ENCODE measurements around the gene BMP8A. TPM values are rescaled to one million over a fixed set of nuclear protein-coding genes. Genes with fewer than 3 reads are reported as not detected.
"Not testable (repeated sequence)": the region's sequence is repeated elsewhere in the genome, so short reads cannot be mapped to it uniquely, and the experiment has no call there.

Gene BMP8A
- total RNA-seq: 1 to 10 TPM; 1.3 to 2.9 TPM
- long read RNA-seq, partial matches to known transcripts: 0 of 4 reads
- long read RNA-seq, other reads (novel, unspliced or antisense): 4 of 4 reads

- DNase-seq: peak; percentile 73
- peak; percentile 82 to 86 for ATAC-seq
- intact Hi-C loops (cut with DNase I): no loop called here
Measured at GRCh38 chr1:39491146-39491921, at the start of gene BMP8A. Gene BMP8A, plus strand, starts transcription at chr1:39491636. Its CDS starts 356 bp downstream, at chr1:39491992.

- no peak for DNase-seq
- intact Hi-C loops (cut with DNase I): loop anchor here in 1 of 2 donors (10.0 kb wide), 1 partner anchor 127 kb away; no protein-coding TSS in a partner anchor
- ATAC-seq: no peak
Measured at GRCh38 chr1:39441797-39442196, 49.6 kb upstream of the BMP8A start.

GRCh38 chr1:39445573-39445972 is 45.9 kb upstream of the BMP8A start:
- DNase-seq (no peak), ATAC-seq (no peak)
- intact Hi-C loops (cut with DNase I): loop anchor here in 1 of 2 donors (10.0 kb wide), 1 partner anchor 131 kb away; no protein-coding TSS in a partner anchor

GRCh38 chr1:39446986-39447567 is 44.4 kb upstream of the BMP8A start:
- DNase-seq (no peak), ATAC-seq (no peak)
- intact Hi-C loops (cut with DNase I): loop anchor here in 1 of 2 donors (10.0 kb wide), 1 partner anchor 132 kb away; no protein-coding TSS in a partner anchor

- ATAC-seq; intact Hi-C loops (cut with DNase I); DNase-seq: not testable (repeated sequence)
Measured at GRCh38 chr1:39450041-39450440, 41.4 kb upstream of the BMP8A start.

GRCh38 chr1:39450956-39451606 is 40.4 kb upstream of the BMP8A start:
- intact Hi-C loops (cut with DNase I): no loop called here
- no peak for DNase-seq
- no peak for ATAC-seq

- intact Hi-C loops (cut with DNase I): no loop called here
Measured at GRCh38 chr1:39452081-39452480, 39.4 kb upstream of the BMP8A start.

GRCh38 chr1:39452540-39452939 is 38.9 kb upstream of the BMP8A start:
- DNase-seq (no peak), ATAC-seq (peak; percentile 34 to 92)
- intact Hi-C loops (cut with DNase I): no loop called here

More at GRCh38 chr1:39452081-39452480, 39.4 kb upstream of the BMP8A start:
- ATAC-seq (no peak), DNase-seq (no peak)

GRCh38 chr1:39453603-39454002 is 37.8 kb upstream of the BMP8A start:
- intact Hi-C loops (cut with DNase I): no loop called here
- ATAC-seq (peak in 1 of 2 donors; percentile 77), DNase-seq (peak; percentile 80)

- no peak for DNase-seq
- no peak for ATAC-seq
- intact Hi-C loops (cut with DNase I): no loop called here
Measured at GRCh38 chr1:39458991-39459390, 32.4 kb upstream of the BMP8A start.

- peak in 1 of 2 donors; percentile 23 for ATAC-seq
- DNase-seq: no peak
- intact Hi-C loops (cut with DNase I): no loop called here
Measured at GRCh38 chr1:39462074-39462473, 29.4 kb upstream of the BMP8A start.

- ATAC-seq: no peak
- no peak for DNase-seq
- intact Hi-C loops (cut with DNase I): no loop called here
Measured at GRCh38 chr1:39466413-39467107, 24.9 kb upstream of the BMP8A start.

- intact Hi-C loops (cut with DNase I); ATAC-seq; DNase-seq: not testable (repeated sequence)
Measured at GRCh38 chr1:39467108-39467720, 24.2 kb upstream of the BMP8A start.

GRCh38 chr1:39469150-39469549 is 22.3 kb upstream of the BMP8A start:
- DNase-seq: no peak
- ATAC-seq: no peak
- intact Hi-C loops (cut with DNase I): no loop called here

GRCh38 chr1:39470040-39470439 is 21.4 kb upstream of the BMP8A start:
- intact Hi-C loops (cut with DNase I): no loop called here
- ATAC-seq: no peak
- DNase-seq: no peak

GRCh38 chr1:39472826-39473225 is 18.6 kb upstream of the BMP8A start:
- ATAC-seq (no peak), DNase-seq (no peak)
- intact Hi-C loops (cut with DNase I): no loop called here

GRCh38 chr1:39473324-39473723 is 18.1 kb upstream of the BMP8A start:
- DNase-seq (no peak), ATAC-seq (no peak)
- intact Hi-C loops (cut with DNase I): no loop called here

GRCh38 chr1:39474810-39475209 is 16.6 kb upstream of the BMP8A start:
- DNase-seq: no peak
- intact Hi-C loops (cut with DNase I): no loop called here
- ATAC-seq: peak; percentile 75 to 81

GRCh38 chr1:39475551-39475950 is 15.9 kb upstream of the BMP8A start:
- DNase-seq; intact Hi-C loops (cut with DNase I): not testable (repeated sequence)

More at GRCh38 chr1:39475551-39475950, 15.9 kb upstream of the BMP8A start:
- ATAC-seq: peak; percentile 70 to 82

Measured in left cardiac atrium (tissue), 4 donors.